Testis (tissue), 3 donors: ENCODE data around the gene PAIP2B. TPM values are rescaled to one million over a fixed set of nuclear protein-coding genes. Genes with fewer than 3 reads are reported as not detected.

ENCODE experiments used
- DNase-seq: peaks from one replicate; pipeline ENCODE4 v3.0.0-alpha.2; 2019
- H3K27ac ChIP-seq, 2 donors: fragments of 200-600 bp; sonication (generic); one replicate each; pipeline ENCODE4 v1.5.1; 2019
- H3K27me3 ChIP-seq: fragments of 200-600 bp; sonication (generic); one replicate; pipeline ENCODE4 v1.5.1; 2019
- H3K36me3 ChIP-seq: fragments of 200-600 bp; sonication (generic); one replicate; pipeline ENCODE4 v1.5.1; 2017; ENCODE audit warnings: low read depth; ENCODE audit errors: missing control alignments
- H3K4me1 ChIP-seq: fragments of 200-600 bp; sonication (generic); one replicate; pipeline ENCODE4 v1.5.1; 2019
- H3K4me3 ChIP-seq, 2 donors: fragments of 200-600 bp; sonication (generic); one replicate each; pipeline ENCODE4 v1.5.1; 2017 to 2019
- H3K9me3 ChIP-seq: fragments of 200-600 bp; sonication (generic); one replicate; pipeline ENCODE4 v1.5.1; 2017
- POLR2A ChIP-seq: fragments of 450-650 bp; IDR thresholded peaks from one replicate; pipeline ENCODE4 v1.6.1; 2017; ENCODE audit warnings: antibody characterized with exemption, mild to moderate bottlenecking, moderate library complexity
- WGBS, 2 donors: methylation state at CpG; one replicate each; pipeline ENCODE4 v1.1.5; 2018; 5-methylcytosine and 5-hydroxymethylcytosine counted together
- intact Hi-C: fragments of 100-400 bp; cut with DNase I; formaldehyde crosslinking; loops from one replicate; pipeline ENCODE4 v1.15.1; 2023; ENCODE audit warnings: low total_unique reads
- polyA plus RNA-seq: library from polyadenylated mRNA; stranded (reverse); fragments of 350-450 nt; fragmentation: Illumina TruSeq; extraction: RNeasy Lipid Tissue Mini Kit (QIAGEN cat#74804); gene quantifications from one replicate; pipeline ENCODE4 v1.2.3, GENCODE V29; 2014; ENCODE audit warnings: low read depth, low replicate concordance; ENCODE audit not compliant: insufficient read depth
- small RNA-seq, 2 donors: library from RNA; depleted of rRNA; stranded (forward); fragments of <200 nt; gene quantifications; one replicate each; pipeline ENCODE3, GENCODE V24; 2016
- total RNA-seq, 2 donors: library from RNA; depleted of rRNA; stranded (reverse); fragments of >200 nt; gene quantifications; one replicate each; pipeline ENCODE4 v1.2.3, GENCODE V29; 2016
- TF ChIP-seq, protein P1 (sequence below), 3 experiments: fragments of 450-650 bp in 2 of 3; fragments of 200-600 bp in 1 of 3; sonication (generic) in 1 of 3; IDR thresholded peaks; one replicate each; pipeline ENCODE4 v1.5.1; 2016 to 2019; ENCODE audit warnings: antibody characterized with exemption in 3 of 3, mild to moderate bottlenecking in 2 of 3, moderate library complexity in 1 of 3

Gene PAIP2B
- total and polyA plus RNA-seq, 3 donors from 2014 or later = 3.3 to 4.5 (median 3.9) TPM

GRCh38 chr2:71143782-71144181 lies 83.1 kb downstream of the PAIP2B start:
- no peaks in the 10 kb centered on the region for H3K36me3 ChIP-seq
- no peak overlapping the region for H3K4me3 ChIP-seq
- no peak for DNase-seq
- 88 to 94% methylated on average over 3 of the region's 3 CpGs for WGBS, 2 donors
- no peaks in the 10 kb centered on the region for H3K9me3 ChIP-seq
- H3K27me3 ChIP-seq = no peaks in the 10 kb centered on the region
- TF ChIP-seq, protein P1, sequence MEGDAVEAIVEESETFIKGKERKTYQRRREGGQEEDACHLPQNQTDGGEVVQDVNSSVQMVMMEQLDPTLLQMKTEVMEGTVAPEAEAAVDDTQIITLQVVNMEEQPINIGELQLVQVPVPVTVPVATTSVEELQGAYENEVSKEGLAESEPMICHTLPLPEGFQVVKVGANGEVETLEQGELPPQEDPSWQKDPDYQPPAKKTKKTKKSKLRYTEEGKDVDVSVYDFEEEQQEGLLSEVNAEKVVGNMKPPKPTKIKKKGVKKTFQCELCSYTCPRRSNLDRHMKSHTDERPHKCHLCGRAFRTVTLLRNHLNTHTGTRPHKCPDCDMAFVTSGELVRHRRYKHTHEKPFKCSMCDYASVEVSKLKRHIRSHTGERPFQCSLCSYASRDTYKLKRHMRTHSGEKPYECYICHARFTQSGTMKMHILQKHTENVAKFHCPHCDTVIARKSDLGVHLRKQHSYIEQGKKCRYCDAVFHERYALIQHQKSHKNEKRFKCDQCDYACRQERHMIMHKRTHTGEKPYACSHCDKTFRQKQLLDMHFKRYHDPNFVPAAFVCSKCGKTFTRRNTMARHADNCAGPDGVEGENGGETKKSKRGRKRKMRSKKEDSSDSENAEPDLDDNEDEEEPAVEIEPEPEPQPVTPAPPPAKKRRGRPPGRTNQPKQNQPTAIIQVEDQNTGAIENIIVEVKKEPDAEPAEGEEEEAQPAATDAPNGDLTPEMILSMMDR (IDR thresholded peaks at IDR 0.05) = no peak
- no peak for TF ChIP-seq POLR2A
- H3K4me1 ChIP-seq = no peaks in the 10 kb centered on the region
- intact Hi-C loops = no loop called here
- H3K27ac ChIP-seq = no peak overlapping the region

DNA sequence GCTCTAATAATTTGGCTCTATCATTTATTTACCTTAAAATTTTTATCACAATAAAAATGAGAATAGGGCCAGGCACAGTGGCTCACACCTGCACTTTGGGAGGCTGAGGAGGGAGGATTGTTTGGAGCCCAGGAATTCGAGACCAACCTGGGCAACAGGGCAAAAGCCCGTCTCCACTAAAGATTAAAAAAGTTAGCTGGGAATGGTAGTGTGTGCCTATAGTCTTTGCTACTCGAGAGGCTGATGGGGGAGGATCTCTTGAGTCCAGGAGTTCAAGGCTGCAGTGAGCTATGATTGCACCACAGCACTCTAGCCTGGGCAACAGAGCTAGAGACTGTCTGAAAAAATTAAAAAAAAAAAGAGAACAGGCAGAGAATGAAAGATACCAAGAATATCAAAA lies 90.7 kb downstream of the PAIP2B start:
- H3K4me3 ChIP-seq = no peak overlapping the region

DNA sequence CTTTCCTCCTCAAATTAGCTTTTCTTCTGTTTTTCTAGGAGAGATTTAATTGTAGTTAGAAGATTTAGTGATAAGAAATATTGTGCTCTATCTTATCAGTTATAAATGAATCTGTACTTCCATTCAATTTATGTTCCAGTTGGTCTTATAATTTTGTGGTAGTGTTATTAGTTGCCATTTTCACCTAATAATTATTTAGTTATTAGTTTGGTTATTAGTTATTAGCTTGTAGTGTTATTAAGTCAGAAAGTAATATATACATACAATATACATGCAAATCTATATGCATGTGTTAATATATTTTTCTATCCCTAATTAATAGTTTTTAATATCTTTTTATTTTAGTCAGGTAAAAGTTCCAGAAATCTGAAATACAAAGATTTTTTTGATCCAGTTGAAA lies 93.3 kb downstream of the PAIP2B start:
- no peaks in the 10 kb centered on the region for H3K27me3 ChIP-seq

More for the DNA sequence above, 90.7 kb downstream of the PAIP2B start:
- 41 to 52% methylated on average over 3 of the region's 3 CpGs for WGBS, 2 donors
- H3K4me1 ChIP-seq = peaks cover 10% of the 10 kb centered on the region
- DNase-seq = no peak
- intact Hi-C loops = no loop called here
- no peaks in the 10 kb centered on the region for H3K27me3 ChIP-seq
- no peaks in the 10 kb centered on the region for H3K9me3 ChIP-seq
- H3K27ac ChIP-seq = no peak overlapping the region
- H3K36me3 ChIP-seq = no peaks in the 10 kb centered on the region
- TF ChIP-seq POLR2A = no peak
- TF ChIP-seq, protein P1 (IDR thresholded peaks at IDR 0.05) = no peak

More for the DNA sequence above, 93.3 kb downstream of the PAIP2B start:
- H3K9me3 ChIP-seq = no peaks in the 10 kb centered on the region
- no peak overlapping the region for H3K4me3 ChIP-seq
- no peak for DNase-seq
- H3K27ac ChIP-seq = no peak overlapping the region
- peaks cover 19% of the 10 kb centered on the region for H3K4me1 ChIP-seq
- TF ChIP-seq POLR2A = no peak
- TF ChIP-seq, protein P1 (IDR thresholded peaks at IDR 0.05) = no peak
- no peaks in the 10 kb centered on the region for H3K36me3 ChIP-seq
- intact Hi-C loops = no loop called here

Small RNA genes within 50 kb of the gene (small RNA-seq; reads per million reads assigned to genes)
- gene AC007881.1 = 0 reads per million in 2 donors

Other genes starting within 250 kb of the PAIP2B start
- gene ANKRD53, start 248.5 kb downstream of the PAIP2B start, total RNA-seq = 10 to 100 TPM; 10.6 to 36.3 TPM
- gene ANKRD53, start 248.5 kb downstream of the PAIP2B start, polyA plus RNA-seq = 52.2 TPM
- 10 to 100 TPM; 39.0 to 40.7 TPM for gene TEX261, start 232.2 kb downstream of the PAIP2B start, total RNA-seq
- 133 TPM for gene TEX261, start 232.2 kb downstream of the PAIP2B start, polyA plus RNA-seq
- gene NAGK, start 158.5 kb downstream of the PAIP2B start, total RNA-seq = 10 to 100 TPM; 77.5 to 87.5 TPM
- gene NAGK, start 158.5 kb downstream of the PAIP2B start, polyA plus RNA-seq = 153 TPM
- gene MCEE, start 96.9 kb downstream of the PAIP2B start, total RNA-seq = 10 to 100 TPM; 10.7 to 14.6 TPM
- gene MCEE, start 96.9 kb downstream of the PAIP2B start, polyA plus RNA-seq = 7.7 TPM
- gene MPHOSPH10, start 96.5 kb downstream of the PAIP2B start, total RNA-seq = 10 to 100 TPM; 19.9 to 25.6 TPM
- 6.4 TPM for gene MPHOSPH10, start 96.5 kb downstream of the PAIP2B start, polyA plus RNA-seq
- gene ZNF638, start 104.7 kb upstream of the PAIP2B start, total RNA-seq = 100 to 1,000 TPM; 207 to 226 TPM
- 65.0 TPM for gene ZNF638, start 104.7 kb upstream of the PAIP2B start, polyA plus RNA-seq
- gene DYSF, start 226.5 kb upstream of the PAIP2B start, total RNA-seq = 1 to 10 TPM; 6.8 to 8.9 TPM
- 10.9 TPM for gene DYSF, start 226.5 kb upstream of the PAIP2B start, polyA plus RNA-seq